GM21529 (cell line): ENCODE measurements around the gene JMJD1C.
A peak's percentile ranks its signal among the peaks of the same experiment; 100 is the strongest.
"Not testable (repeated sequence)": the region's sequence is repeated elsewhere in the genome, so short reads cannot be mapped to it uniquely, and the experiment has no call there.

Experiments used
- ATAC-seq: cut with Tn5 transposase; IDR thresholded peaks from one replicate; pipeline ENCODE4 v1.9.1; 2021; ENCODE audit not compliant: unreplicated experiment

The JMJD1C gene

DNA sequence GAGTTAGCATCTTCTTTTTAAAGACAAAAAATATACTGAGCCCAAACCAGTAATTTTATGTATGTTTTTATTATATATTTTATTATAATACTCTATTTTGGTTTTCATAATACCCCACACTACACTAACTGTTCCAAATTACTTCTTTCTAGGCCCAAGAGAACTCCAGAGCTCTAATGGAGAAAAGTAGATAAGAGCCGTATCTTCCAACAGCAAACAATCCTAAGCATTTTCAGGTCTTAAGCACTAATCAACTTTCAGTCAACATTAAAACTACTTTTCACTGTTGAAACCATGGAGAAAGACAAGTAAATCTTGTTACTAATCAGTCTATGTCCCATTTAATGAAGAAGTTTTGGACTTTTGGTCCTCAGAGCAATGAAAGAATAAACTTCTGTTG is 55.1 kb downstream of the JMJD1C start:
- no peak for ATAC-seq

DNA sequence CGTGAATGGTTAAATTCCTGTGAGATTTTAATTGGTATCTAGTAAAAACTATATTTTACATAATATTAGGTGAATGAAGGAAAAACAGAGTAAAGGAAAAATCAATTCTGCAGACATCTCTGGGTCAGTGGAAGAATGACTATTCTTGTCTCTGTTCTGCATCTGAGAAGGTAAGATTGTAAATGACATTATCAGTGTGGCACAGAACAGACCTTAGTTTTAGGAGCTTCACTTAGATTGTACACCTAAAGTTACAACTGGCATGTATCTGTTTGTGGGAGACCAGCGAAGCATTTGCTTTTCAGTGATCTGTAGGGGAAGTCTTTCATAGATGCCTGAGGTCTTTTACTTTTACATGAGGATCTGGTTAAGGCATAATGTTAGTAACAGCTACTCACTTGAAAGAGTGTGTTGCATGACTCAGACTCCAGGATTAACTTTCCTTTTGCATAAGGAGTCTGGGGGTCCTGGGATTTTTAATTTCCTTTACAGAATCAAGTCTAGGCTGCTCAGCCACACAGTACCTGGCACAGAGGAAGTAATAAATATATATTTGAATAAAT is 56.2 kb downstream of the JMJD1C start:
- no peak for ATAC-seq

GRCh38 chr10:63407136-63407662 is 58.6 kb downstream of the JMJD1C start:
- no peak for ATAC-seq

DNA sequence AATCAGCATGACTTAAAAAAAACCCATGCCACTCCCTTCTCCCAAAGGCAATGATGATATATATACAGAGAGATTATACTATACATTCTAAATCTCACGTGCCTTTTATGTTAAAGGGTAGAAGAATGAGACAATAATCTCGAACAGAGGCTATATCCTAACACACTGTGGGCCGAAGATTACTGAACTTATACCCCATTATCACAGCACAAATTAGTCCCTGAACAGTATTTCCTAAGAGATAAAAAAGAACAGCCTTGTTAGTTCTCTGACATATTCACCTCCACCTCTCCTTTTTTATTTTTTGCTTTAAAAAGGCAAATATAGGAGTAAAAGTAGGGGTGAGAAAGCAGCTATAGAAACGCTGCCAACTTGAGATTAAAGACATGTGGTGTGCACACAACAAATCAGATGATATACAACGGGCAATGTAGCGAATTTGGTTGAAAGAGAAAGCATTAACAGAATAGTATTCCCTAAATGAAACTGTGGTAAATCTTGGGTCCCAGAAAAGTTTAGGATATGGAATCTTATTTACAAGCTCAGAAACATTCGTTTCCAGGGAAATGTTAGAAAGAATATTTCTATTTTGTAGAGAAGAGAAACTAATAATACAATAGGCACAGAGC is 69.5 kb downstream of the JMJD1C start:
- no peak for ATAC-seq

- ATAC-seq = no peak
These were observed 72.7 kb downstream of the JMJD1C start for GRCh38 chr10:63393050-63393449.

DNA sequence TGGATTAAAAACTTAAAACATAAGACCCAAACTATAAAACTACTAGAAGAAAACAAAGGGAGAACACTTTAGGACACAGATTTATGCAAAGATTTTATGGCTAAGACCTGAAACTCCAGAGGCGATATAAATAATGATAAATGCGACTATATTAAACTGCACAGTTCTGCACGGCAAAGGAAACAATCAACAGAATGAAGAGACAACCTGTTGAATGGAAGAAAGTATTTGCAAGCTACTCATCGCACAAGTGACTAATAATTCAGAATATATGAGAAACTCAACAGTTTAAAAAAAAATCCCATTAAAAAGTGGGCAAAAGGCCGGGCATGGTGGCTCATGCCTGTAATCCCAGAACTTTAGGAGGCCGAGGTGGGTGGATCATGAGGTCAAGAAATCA is 73.6 kb downstream of the JMJD1C start:
- ATAC-seq = no peak

DNA sequence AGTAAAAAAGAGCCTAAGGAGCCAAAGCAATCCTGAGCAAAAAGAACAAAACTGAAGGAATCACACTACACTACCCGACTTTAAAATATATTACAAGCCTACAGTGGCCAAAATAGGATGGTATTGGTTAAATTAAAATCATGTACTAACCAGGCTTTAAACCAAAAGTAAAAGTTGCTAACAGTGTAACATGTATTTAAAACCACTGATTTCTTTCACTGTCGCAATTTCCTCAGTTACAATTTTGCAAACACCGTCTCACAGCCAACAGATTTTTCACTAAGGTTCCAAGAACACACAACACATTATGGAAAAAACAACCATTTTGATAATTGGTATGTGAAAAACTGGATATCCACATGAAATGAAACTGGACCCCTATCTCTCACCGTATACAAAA is 74.0 kb downstream of the JMJD1C start:
- ATAC-seq = no peak

- ATAC-seq = no peak
These were observed 75.3 kb downstream of the JMJD1C start for GRCh38 chr10:63390521-63390920.

GRCh38 chr10:63388421-63389031 is 77.3 kb downstream of the JMJD1C start:
- no peak for ATAC-seq

- ATAC-seq = no peak
These were observed 80.5 kb downstream of the JMJD1C start for GRCh38 chr10:63385254-63385653.

DNA sequence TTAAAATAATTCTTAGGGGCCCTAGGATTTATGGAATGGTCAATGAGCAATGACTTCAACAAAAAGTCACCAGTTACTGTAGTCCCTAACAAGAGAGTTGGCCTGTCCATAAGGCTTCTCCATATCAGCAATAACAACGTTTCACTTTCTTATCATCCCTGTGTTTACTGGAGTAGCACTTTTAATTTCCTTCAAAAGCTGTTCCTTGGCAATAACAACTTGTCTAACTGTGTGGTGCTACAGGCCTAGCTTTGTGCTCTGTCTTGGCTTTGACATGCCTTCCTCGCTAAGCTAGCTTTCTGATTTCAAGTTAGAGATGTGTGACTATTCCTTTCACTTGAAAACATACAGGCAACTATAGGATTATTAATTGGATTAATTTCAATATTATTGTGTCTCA is 81.1 kb downstream of the JMJD1C start:
- ATAC-seq = no peak

DNA sequence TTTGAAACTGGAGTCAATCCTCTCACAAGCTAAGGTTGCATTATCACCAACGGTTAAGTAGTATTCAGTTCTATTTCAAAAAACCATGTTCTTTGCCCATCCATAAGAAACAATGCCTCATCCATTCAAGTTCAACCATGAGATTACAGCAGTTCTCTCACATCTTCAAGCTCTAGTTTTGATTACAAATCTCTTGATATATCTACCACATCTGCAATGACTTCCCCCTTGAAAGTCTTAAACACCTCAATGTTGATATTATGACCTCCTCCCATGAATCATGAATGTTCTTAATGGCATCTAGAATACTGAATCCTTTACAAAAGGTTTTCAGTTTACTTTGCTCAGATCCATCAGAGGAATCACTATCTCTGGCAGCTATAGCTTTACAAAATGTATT is 81.8 kb downstream of the JMJD1C start:
- ATAC-seq = no peak

GRCh38 chr10:63383141-63383540 is 82.6 kb downstream of the JMJD1C start:
- no peak for ATAC-seq

- no peak for ATAC-seq
These were observed 83.7 kb downstream of the JMJD1C start for GRCh38 chr10:63382066-63382465.

GRCh38 chr10:63377305-63377661 is 88.5 kb downstream of the JMJD1C start:
- ATAC-seq = not testable (repeated sequence)

- ATAC-seq = peak; percentile 96
These were observed 89.0 kb downstream of the JMJD1C start for GRCh38 chr10:63376560-63377304.

DNA sequence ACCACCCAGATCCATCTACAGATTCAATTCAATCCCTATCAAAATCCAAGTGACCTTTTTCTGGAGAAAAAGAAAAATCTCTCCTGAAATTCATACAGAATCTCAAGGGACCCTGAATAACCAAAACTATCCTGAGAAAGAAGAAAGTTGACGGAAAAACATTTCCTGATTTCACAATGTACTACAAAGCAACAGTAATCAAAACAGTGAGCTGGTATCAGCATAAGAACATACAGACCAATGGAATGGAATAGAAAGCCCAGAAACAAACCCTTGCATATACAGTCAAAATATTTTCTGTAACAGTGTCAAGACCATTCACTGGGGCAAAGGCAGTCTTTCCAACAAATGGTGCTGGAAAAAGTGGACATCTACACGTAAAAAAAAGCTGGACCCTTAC is 89.9 kb downstream of the JMJD1C start:
- ATAC-seq = no peak

DNA sequence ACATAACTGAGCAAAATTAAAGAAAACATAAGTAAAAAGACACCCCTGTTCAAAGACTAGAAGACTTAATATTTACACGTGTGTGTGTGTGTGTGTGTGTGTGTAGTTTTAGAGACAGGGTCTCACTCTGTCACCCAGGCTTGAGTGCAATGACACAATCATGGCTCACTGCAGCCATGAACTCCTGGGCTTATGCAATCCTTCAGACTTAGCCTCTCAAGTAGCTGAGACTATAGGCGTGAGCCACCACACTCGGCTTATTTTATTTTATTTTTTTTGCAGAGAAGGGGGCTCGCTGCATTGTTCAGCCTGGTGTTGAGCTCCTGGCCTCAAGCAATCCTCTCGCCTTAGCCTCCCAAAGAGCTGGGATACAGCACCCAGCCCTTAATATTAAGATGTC is 90.3 kb downstream of the JMJD1C start:
- no peak for ATAC-seq

- no peak for ATAC-seq
These were observed 90.8 kb downstream of the JMJD1C start for GRCh38 chr10:63374991-63375390.

GRCh38 chr10:63373176-63373575 is 92.6 kb downstream of the JMJD1C start:
- no peak for ATAC-seq

DNA sequence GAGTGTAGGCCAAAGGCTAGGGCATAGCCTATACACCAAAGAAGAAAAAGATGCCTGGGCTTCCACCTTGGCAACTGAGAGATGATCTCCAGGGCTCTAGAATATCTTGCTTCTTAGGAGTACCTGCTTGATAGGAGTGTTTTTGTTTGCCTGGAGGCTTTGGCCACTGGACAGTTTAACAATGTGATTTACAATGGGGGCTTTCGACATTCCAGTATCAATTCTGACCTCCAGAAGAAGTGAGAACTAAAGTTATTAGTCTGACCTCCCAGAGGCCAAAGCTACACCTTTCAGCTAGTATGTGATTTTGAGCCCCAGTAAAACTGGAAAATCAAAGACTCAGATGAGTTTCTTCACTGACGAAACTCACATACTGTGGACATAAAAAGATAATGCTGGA is 96.1 kb downstream of the JMJD1C start:
- ATAC-seq = no peak

DNA sequence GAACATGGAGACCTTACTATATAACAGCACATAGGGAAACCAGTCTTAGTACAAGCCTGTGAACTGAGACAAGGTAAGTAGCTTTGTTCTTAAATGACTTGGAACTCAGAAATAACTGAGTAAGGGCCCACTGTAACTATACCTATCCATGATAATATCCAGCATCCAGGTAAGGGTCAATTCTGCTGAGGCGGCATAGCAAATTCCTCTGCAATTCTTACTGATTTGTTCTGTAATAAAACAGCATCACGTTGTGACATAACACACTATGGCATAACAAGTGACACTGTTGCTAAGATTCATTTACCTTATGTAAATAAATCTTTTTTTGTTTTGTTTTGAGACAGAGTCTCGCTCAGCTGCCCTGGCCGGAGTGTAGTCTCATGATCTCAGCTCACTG is 97.4 kb downstream of the JMJD1C start:
- ATAC-seq = no peak
